AG09309 (cell line): ENCODE data around the gene SLC16A1.
"Not testable (repeated sequence)": the region's sequence is repeated elsewhere in the genome, so short reads cannot be mapped to it uniquely, and the experiment has no call there.

Experiments
- DNase-seq: peaks from one replicate; pipeline ENCODE4 v3.0.0-alpha.2; 2010; ENCODE audit warnings: low read depth
- H3K4me3 ChIP-seq: 2 replicates; pipeline ENCODE4 v1.5.1; 2011; ENCODE audit warnings: mild to moderate bottlenecking, low read depth, low read length, moderate library complexity; ENCODE audit not compliant: control insufficient read depth
- CTCF ChIP-seq: IDR thresholded peaks from 2 replicates; pipeline ENCODE4 v1.5.1; 2011; ENCODE audit warnings: mild to moderate bottlenecking, low read depth, low read length, inconsistent platforms; ENCODE audit not compliant: insufficient read depth, control insufficient read depth; ENCODE audit errors: missing control alignments

Gene SLC16A1

DNA sequence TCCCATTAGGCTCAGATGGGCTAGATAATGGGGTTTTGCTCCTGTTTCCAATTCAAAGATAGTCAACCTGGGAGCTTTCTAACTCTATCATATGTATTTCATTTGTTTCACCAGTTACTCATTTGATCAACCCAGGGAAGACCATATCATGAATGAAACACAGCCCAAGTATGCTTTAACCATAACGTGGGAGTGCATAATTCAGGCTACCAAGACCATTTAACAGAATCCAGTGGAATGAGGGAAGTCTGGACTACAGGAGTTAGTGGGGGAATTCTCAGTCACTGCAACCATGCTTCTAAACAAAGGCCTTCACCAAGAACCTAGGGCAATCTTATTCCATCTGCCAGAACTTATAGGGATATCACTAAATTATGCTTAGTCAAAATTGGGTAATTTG is 15.0 kb upstream of the SLC16A1 start:
- no peak for DNase-seq
- TF ChIP-seq CTCF: no peak
- no peak overlapping the region for H3K4me3 ChIP-seq

- DNase-seq: no peak
- H3K4me3 ChIP-seq: no peak overlapping the region
- TF ChIP-seq CTCF: no peak
These were observed 8.4 kb upstream of the SLC16A1 start for GRCh38 chr1:112964347-112964746.

GRCh38 chr1:112961072-112961471 is 5.1 kb upstream of the SLC16A1 start:
- H3K4me3 ChIP-seq: no peak overlapping the region
- TF ChIP-seq CTCF: no peak
- no peak for DNase-seq

- DNase-seq: no peak
- no peak overlapping the region for H3K4me3 ChIP-seq
- no peak for TF ChIP-seq CTCF
These were observed 4.4 kb upstream of the SLC16A1 start for GRCh38 chr1:112960384-112960783.

- H3K4me3 ChIP-seq: peak overlapping the region; percentile 93
- DNase-seq: not testable (repeated sequence)
These were observed 2.2 kb upstream of the SLC16A1 start for GRCh38 chr1:112958236-112958635.

- TF ChIP-seq CTCF: no peak
- peak overlapping the region; percentile 93 for H3K4me3 ChIP-seq
- DNase-seq: peak; percentile 85
These were observed 1.3 kb upstream of the SLC16A1 start for GRCh38 chr1:112957133-112957812.

GRCh38 chr1:112956544-112957132 is 642 bp upstream of the SLC16A1 start:
- no peak for TF ChIP-seq CTCF
- H3K4me3 ChIP-seq: peak overlapping the region; percentile 93
- no peak for DNase-seq
